Neural cell (in vitro differentiated cells): ENCODE results near the gene MAN2B2.

ENCODE experiments used
- EP300 ChIP-seq: fragments of 450-650 bp; conservative IDR thresholded peaks from 2 replicates; pipeline ENCODE4 v1.6.1; 2014; ENCODE audit warnings: antibody characterized with exemption, mild to moderate bottlenecking, moderate library complexity; ENCODE audit not compliant: poor library complexity, severe bottlenecking
- MXI1 ChIP-seq: fragments of 450-650 bp; conservative IDR thresholded peaks from 2 replicates; pipeline ENCODE4 v1.6.1; 2014; ENCODE audit warnings: antibody characterized with exemption, mild to moderate bottlenecking; ENCODE audit not compliant: poor library complexity, severe bottlenecking
- RAD21 ChIP-seq: fragments of 450-650 bp; conservative IDR thresholded peaks from 2 replicates; pipeline ENCODE4 v1.6.1; 2014; ENCODE audit warnings: antibody characterized with exemption, mild to moderate bottlenecking, moderate library complexity
- REST ChIP-seq: IDR thresholded peaks from 2 replicates; pipeline ENCODE4 v1.6.1; 2012; ENCODE audit warnings: borderline replicate concordance
- TF ChIP-seq, protein P1 (sequence below): fragments of 450-650 bp; IDR thresholded peaks from 2 replicates; pipeline ENCODE4 v1.5.1; 2014; ENCODE audit warnings: antibody characterized with exemption, mild to moderate bottlenecking, moderate library complexity; ENCODE audit not compliant: poor library complexity, severe bottlenecking

- TF ChIP-seq REST (no peak), RAD21 (no peak), EP300 (no peak), MXI1 (no peak)
- TF ChIP-seq, protein P1, sequence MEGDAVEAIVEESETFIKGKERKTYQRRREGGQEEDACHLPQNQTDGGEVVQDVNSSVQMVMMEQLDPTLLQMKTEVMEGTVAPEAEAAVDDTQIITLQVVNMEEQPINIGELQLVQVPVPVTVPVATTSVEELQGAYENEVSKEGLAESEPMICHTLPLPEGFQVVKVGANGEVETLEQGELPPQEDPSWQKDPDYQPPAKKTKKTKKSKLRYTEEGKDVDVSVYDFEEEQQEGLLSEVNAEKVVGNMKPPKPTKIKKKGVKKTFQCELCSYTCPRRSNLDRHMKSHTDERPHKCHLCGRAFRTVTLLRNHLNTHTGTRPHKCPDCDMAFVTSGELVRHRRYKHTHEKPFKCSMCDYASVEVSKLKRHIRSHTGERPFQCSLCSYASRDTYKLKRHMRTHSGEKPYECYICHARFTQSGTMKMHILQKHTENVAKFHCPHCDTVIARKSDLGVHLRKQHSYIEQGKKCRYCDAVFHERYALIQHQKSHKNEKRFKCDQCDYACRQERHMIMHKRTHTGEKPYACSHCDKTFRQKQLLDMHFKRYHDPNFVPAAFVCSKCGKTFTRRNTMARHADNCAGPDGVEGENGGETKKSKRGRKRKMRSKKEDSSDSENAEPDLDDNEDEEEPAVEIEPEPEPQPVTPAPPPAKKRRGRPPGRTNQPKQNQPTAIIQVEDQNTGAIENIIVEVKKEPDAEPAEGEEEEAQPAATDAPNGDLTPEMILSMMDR, result no peak
Observed at GRCh38 chr4:6586715-6587325, 11.8 kb downstream of the MAN2B2 start.
